ENCODE results near the gene TRANK1. TPM values are rescaled to one million over a fixed set of nuclear protein-coding genes. Genes with fewer than 3 reads are reported as not detected.

TRANK1 gene
- polyA plus RNA-seq, 1 donor (not counting 4 experiments of a cell fraction or from before 2014, with no cell fraction given), result 3.2 TPM

DNA sequence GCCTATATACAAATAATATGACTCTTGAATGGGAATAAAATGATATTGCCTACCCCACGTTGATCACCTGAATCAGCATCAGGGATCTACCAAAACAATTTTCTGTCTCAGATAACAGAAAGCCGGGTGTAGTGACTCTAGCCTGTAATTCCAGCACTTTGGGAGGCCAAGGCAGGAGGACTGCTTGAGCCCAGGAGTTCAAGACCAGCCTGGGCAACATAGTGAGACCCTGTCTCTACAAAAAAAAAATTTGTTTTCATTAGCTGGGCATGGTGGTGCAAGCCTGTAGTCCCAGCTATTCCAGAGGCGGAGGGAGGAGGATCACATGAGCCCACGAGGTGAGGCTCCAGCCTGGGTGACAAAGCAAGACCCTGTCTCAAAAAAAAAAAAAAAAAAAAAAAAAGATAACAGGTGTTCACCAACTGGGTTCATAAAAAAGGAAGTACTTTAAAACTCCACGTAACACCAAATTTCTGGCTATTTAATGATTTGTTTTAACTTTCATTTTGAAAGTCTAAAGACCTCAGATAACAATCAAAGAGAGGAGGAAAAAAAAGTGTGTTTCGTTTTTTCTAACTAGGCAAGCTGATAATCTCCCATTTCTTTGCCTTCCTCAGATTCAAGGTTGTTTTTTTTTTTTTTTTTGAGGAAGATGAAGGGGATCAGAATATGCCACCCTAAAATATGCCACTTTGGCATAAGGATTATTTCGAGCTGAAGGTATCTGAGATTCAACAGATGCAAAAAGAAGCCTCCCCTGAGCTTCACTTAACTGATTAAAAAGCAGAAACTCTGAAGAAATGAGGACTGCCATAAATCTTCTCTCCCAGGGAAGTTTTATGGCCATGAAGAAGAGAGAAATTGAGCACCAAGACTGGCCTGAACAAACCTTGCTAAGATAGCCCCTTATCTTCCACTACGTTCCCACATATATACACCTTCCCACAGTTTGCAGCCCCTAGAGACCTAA lies 44.1 kb downstream of the TRANK1 start:
- Histone ChIP-seq H3K9ac (ENCODE audit: control insufficient read depth, extremely low read depth, insufficient read depth, low read length) (no peak overlapping the region), H3K4me2 (ENCODE audit: control insufficient read depth, extremely low read depth, insufficient read depth, low read depth, low read length) (no peak overlapping the region), H3K4me1 (ENCODE audit: control insufficient read depth, extremely low read depth, insufficient read depth, low read length) (no peaks in the 10 kb centered on the region), H3K36me3 (ENCODE audit: control insufficient read depth in 2 of 2, extremely low read depth in 1 of 2, insufficient read depth in 2 of 2, low read length in 2 of 2) (no peaks in the 10 kb centered on the region), H3K4me3 (ENCODE audit: control insufficient read depth in 2 of 3, extremely low read depth in 1 of 3, insufficient read depth in 2 of 3, low read depth in 1 of 3, low read length in 3 of 3) (no peak overlapping the region), H3K27me3 (ENCODE audit: control insufficient read depth, extremely low read depth, insufficient read depth, low read length) (no peaks in the 10 kb centered on the region), H2AFZ (ENCODE audit: control insufficient read depth, low read length) (no peak overlapping the region), H3K79me2 (ENCODE audit: control insufficient read depth, insufficient read depth, low read length) (no peaks in the 10 kb centered on the region), H4K20me1 (ENCODE audit: control insufficient read depth, extremely low read depth, insufficient read depth, low read length) (no peaks in the 10 kb centered on the region), H3K9me1 (ENCODE audit: control insufficient read depth, extremely low read depth, insufficient read depth, low read length) (no peaks in the 10 kb centered on the region), H3K9me3 (ENCODE audit: control insufficient read depth, low read depth, low read length) (no peaks in the 10 kb centered on the region), H3K27ac (ENCODE audit: control insufficient read depth, insufficient read depth, low read length) (no peak overlapping the region)
- no peak for DNase-seq (ENCODE audit: low read depth, low spot score)
- dilution Hi-C loops (cut with MboI; ENCODE audit: extremely low pct_ligation_motif_present, low sequenced_read_pairs), result no loop called here
- FAIRE-seq, result no peak
- TF ChIP-seq EZH2 (IDR thresholded peaks at IDR 0.05; ENCODE audit: low read length), result no peak
- TF ChIP-seq CTCF (optimal IDR thresholded peaks at IDR 0.05 in 1 of 3, IDR thresholded peaks at IDR 0.05 in 1 of 3, conservative IDR thresholded peaks at IDR 0.05 in 1 of 3; ENCODE audit: extremely low read depth in 1 of 3, insufficient read depth in 2 of 3, low read length in 3 of 3), result no peak

- Histone ChIP-seq H3K9ac (ENCODE audit: control insufficient read depth, extremely low read depth, insufficient read depth, low read length) (no peak overlapping the region), H3K9me1 (ENCODE audit: control insufficient read depth, extremely low read depth, insufficient read depth, low read length) (no peaks in the 10 kb centered on the region), H3K27ac (ENCODE audit: control insufficient read depth, insufficient read depth, low read length) (no peak overlapping the region), H4K20me1 (ENCODE audit: control insufficient read depth, extremely low read depth, insufficient read depth, low read length) (no peaks in the 10 kb centered on the region), H2AFZ (ENCODE audit: control insufficient read depth, low read length) (no peak overlapping the region), H3K9me3 (ENCODE audit: control insufficient read depth, low read depth, low read length) (no peaks in the 10 kb centered on the region), H3K36me3 (ENCODE audit: control insufficient read depth in 2 of 2, extremely low read depth in 1 of 2, insufficient read depth in 2 of 2, low read length in 2 of 2) (no peaks in the 10 kb centered on the region), H3K4me2 (ENCODE audit: control insufficient read depth, extremely low read depth, insufficient read depth, low read depth, low read length) (no peak overlapping the region), H3K4me1 (ENCODE audit: control insufficient read depth, extremely low read depth, insufficient read depth, low read length) (no peaks in the 10 kb centered on the region), H3K4me3 (ENCODE audit: control insufficient read depth in 2 of 3, extremely low read depth in 1 of 3, insufficient read depth in 2 of 3, low read depth in 1 of 3, low read length in 3 of 3) (no peak overlapping the region), H3K27me3 (ENCODE audit: control insufficient read depth, extremely low read depth, insufficient read depth, low read length) (no peaks in the 10 kb centered on the region), H3K79me2 (ENCODE audit: control insufficient read depth, insufficient read depth, low read length) (no peaks in the 10 kb centered on the region)
- DNase-seq (ENCODE audit: low read depth, low spot score), result no peak
- no peak for FAIRE-seq
- TF ChIP-seq CTCF (optimal IDR thresholded peaks at IDR 0.05 in 1 of 3, IDR thresholded peaks at IDR 0.05 in 1 of 3, conservative IDR thresholded peaks at IDR 0.05 in 1 of 3; ENCODE audit: extremely low read depth in 1 of 3, insufficient read depth in 2 of 3, low read length in 3 of 3) (no peak), EZH2 (IDR thresholded peaks at IDR 0.05; ENCODE audit: low read length) (no peak)
- dilution Hi-C loops (cut with MboI; ENCODE audit: extremely low pct_ligation_motif_present, low sequenced_read_pairs), result no loop called here
Observed at GRCh38 chr3:36895496-36896409, 49.1 kb downstream of the TRANK1 start.

Data from keratinocyte (primary cell).